ENCODE data around the gene UNC5C. TPM values are rescaled to one million over a fixed set of nuclear protein-coding genes. Genes with fewer than 3 reads are reported as not detected.
A peak's percentile ranks its signal among the peaks of the same experiment; 100 is the strongest.

The UNC5C gene
- total and polyA plus RNA-seq, 2 experiments from 2014 or later: 3.5 to 16.0 TPM

DNA sequence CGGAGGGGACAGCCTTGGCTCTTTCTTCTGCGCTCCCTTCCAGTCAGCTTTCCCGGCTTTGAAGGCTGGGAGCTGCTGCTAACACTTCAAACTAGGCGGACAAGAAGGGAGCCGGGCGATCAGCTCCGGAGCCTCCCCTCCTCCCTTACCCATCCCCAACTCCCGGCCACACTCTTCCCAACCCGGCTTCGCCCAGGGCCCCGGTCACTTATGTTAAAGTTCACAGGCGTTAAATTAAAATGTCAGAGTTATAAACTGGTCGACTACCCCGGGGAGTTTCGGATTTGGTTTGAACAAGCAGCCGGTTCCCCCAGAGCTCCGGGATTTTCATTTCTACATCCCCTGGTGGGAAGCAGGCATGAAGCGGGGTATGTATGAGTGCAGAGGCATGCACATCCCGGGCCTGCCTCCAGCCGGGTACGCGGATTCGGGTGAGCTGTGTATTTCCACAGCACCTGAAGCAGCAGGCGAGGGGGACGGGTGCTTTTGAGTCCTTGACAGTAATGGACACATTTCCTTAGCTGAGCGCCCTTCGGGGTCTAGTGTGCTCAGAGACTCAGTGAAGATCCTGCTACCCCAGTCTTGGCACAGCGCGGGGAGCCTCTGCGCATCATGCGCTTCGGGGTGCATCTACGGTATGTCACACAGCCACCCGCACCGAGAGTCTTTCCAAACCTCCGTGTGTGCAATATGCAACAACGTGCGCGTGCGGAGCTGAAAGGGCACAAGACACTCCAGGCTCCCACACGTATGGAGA lies 880 bp downstream of the UNC5C start:
- Histone ChIP-seq H4K20me1 (ENCODE audit: insufficient read depth, poor library complexity, severe bottlenecking) (no peaks in the 10 kb centered on the region), H3K27me3 (peaks cover 61% of the 10 kb centered on the region), H3K79me2 (peaks cover 49% of the 10 kb centered on the region), H3K4me3 (peak overlapping the region; percentile 40), H3K9me2 (replicated peaks; ENCODE audit: insufficient read depth) (no peaks in the 10 kb centered on the region), H2AFZ (peak overlapping the region; percentile 52), H3K9me3 (ENCODE audit: low read depth) (no peaks in the 10 kb centered on the region), H3K4me2 (peak overlapping the region; percentile 88), H3K36me3 (replicated peaks; ENCODE audit: insufficient read depth, low read depth) (no peaks in the 10 kb centered on the region), H3K4me1 (ENCODE audit: insufficient read depth) (no peaks in the 10 kb centered on the region), H3K27ac (peak overlapping the region; percentile 78)
- under 1% methylated on average over 40 of the region's 41 CpGs for WGBS (ENCODE audit: low lambda C conversion rate, missing lambda C conversion rate)
- DNase-seq (ENCODE audit: low spot score): peak; percentile 36
- peak; percentile 11 for TF ChIP-seq EZH2phosphoT487 (IDR thresholded peaks at IDR 0.05; ENCODE audit: low read depth, severe bottlenecking, unreplicated experiment)
- TF ChIP-seq EZH2 (IDR thresholded peaks at IDR 0.05; ENCODE audit: borderline replicate concordance): peak; percentile 34
- TF ChIP-seq CTCF (IDR thresholded peaks at IDR 0.05; ENCODE audit: poor library complexity): no peak

GRCh38 chr4:95546866-95547714 lies 1.7 kb downstream of the UNC5C start:
- Histone ChIP-seq H3K4me2 (peak overlapping the region; percentile 88), H3K36me3 (replicated peaks; ENCODE audit: insufficient read depth, low read depth) (no peaks in the 10 kb centered on the region), H3K27me3 (peaks cover 55% of the 10 kb centered on the region), H3K9me2 (replicated peaks; ENCODE audit: insufficient read depth) (no peaks in the 10 kb centered on the region), H3K4me3 (peak overlapping the region; percentile 40), H3K4me1 (ENCODE audit: insufficient read depth) (no peaks in the 10 kb centered on the region), H3K79me2 (peaks cover 56% of the 10 kb centered on the region), H2AFZ (peak overlapping the region; percentile 52), H3K27ac (peak overlapping the region; percentile 78), H4K20me1 (ENCODE audit: insufficient read depth, poor library complexity, severe bottlenecking) (no peaks in the 10 kb centered on the region), H3K9me3 (ENCODE audit: low read depth) (no peaks in the 10 kb centered on the region)
- TF ChIP-seq EZH2phosphoT487 (IDR thresholded peaks at IDR 0.05; ENCODE audit: low read depth, severe bottlenecking, unreplicated experiment) (peak; percentile 17), EZH2 (IDR thresholded peaks at IDR 0.05; ENCODE audit: borderline replicate concordance) (peak; percentile 44), CTCF (IDR thresholded peaks at IDR 0.05; ENCODE audit: poor library complexity) (no peak)
- DNase-seq (ENCODE audit: low spot score): no peak
- WGBS (ENCODE audit: low lambda C conversion rate, missing lambda C conversion rate): 2% methylated on average over 22 of the region's 22 CpGs

DNA sequence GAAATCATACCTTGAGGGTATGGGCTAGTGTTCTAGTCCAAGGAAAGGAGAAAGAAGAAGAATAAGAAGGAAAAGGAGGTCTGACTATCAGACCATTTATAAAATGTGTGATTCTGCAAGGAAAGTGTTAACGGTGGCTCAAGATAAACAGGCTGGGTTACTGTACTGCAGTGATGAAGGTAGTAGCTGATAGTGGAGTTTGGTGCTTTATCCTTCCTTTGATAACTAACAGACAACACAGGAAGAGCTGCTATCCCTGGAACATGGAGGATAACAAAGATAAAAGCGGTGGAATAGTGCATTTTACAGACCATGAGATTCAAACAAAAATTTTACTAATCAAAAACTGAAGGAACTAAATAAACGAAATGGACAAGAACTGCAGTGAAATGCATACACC lies 2.6 kb downstream of the UNC5C start:
- peak; percentile 14 for TF ChIP-seq EZH2phosphoT487 (IDR thresholded peaks at IDR 0.05; ENCODE audit: low read depth, severe bottlenecking, unreplicated experiment)
- TF ChIP-seq CTCF (IDR thresholded peaks at IDR 0.05; ENCODE audit: poor library complexity): no peak
- Histone ChIP-seq H3K9me2 (replicated peaks; ENCODE audit: insufficient read depth) (no peaks in the 10 kb centered on the region), H3K4me3 (peak overlapping the region; percentile 40), H4K20me1 (ENCODE audit: insufficient read depth, poor library complexity, severe bottlenecking) (no peaks in the 10 kb centered on the region), H2AFZ (no peak overlapping the region), H3K4me2 (peak overlapping the region; percentile 88), H3K27me3 (peaks cover 46% of the 10 kb centered on the region), H3K4me1 (ENCODE audit: insufficient read depth) (no peaks in the 10 kb centered on the region), H3K9me3 (ENCODE audit: low read depth) (no peaks in the 10 kb centered on the region), H3K27ac (peak overlapping the region; percentile 78), H3K79me2 (peaks cover 54% of the 10 kb centered on the region), H3K36me3 (replicated peaks; ENCODE audit: insufficient read depth, low read depth) (no peaks in the 10 kb centered on the region)
- 11% methylated on average over 3 of the region's 3 CpGs for WGBS (ENCODE audit: low lambda C conversion rate, missing lambda C conversion rate)
- DNase-seq (ENCODE audit: low spot score): no peak

All from hepatocyte (in vitro differentiated cells).